Activated CD8-positive, alpha-beta memory T cell treated with anti-CD3 and anti-CD28 coated beads, Interleukin-2, amount 50 U/mL, for 1 hour (primary cell): Measurements from ENCODE around the gene KLHDC3.
"Not testable (repeated sequence)": the region's sequence is repeated elsewhere in the genome, so short reads cannot be mapped to it uniquely, and the experiment has no call there.

Source experiments
- DNase-seq: peaks from one replicate; pipeline ENCODE4 v3.0.0-alpha.2; 2020; ENCODE audit errors: extremely low read depth

Gene KLHDC3

GRCh38 chr6:42988486-42989020, 25.5 kb upstream of the KLHDC3 start:
- no peak for DNase-seq

- no peak for DNase-seq
These were observed 24.1 kb upstream of the KLHDC3 start for GRCh38 chr6:42989923-42990322.

GRCh38 chr6:42993445-42993844, 20.6 kb upstream of the KLHDC3 start:
- no peak for DNase-seq

GRCh38 chr6:42996513-42996912, 17.5 kb upstream of the KLHDC3 start:
- DNase-seq, result no peak

GRCh38 chr6:42998205-42998604, 15.8 kb upstream of the KLHDC3 start:
- not testable (repeated sequence) for DNase-seq

- DNase-seq, result no peak
These were observed 12.2 kb upstream of the KLHDC3 start for GRCh38 chr6:43001843-43002242.

GRCh38 chr6:43005844-43006243, 8.2 kb upstream of the KLHDC3 start:
- DNase-seq, result no peak

GRCh38 chr6:43006251-43006650, 7.8 kb upstream of the KLHDC3 start:
- no peak for DNase-seq

GRCh38 chr6:43007126-43007525, 6.9 kb upstream of the KLHDC3 start:
- DNase-seq, result no peak

GRCh38 chr6:43009124-43009523, 4.9 kb upstream of the KLHDC3 start:
- no peak for DNase-seq

- no peak for DNase-seq
These were observed 2.8 kb upstream of the KLHDC3 start for GRCh38 chr6:43011207-43011606.

- no peak for DNase-seq
These were observed 1.7 kb upstream of the KLHDC3 start for GRCh38 chr6:43012364-43012763.

- DNase-seq, result no peak
These were observed 779 bp upstream of the KLHDC3 start for GRCh38 chr6:43013097-43013842.

GRCh38 chr6:43014434-43014909, 423 bp downstream of the KLHDC3 start:
- DNase-seq, result no peak

- no peak for DNase-seq
These were observed 2.3 kb downstream of the KLHDC3 start for GRCh38 chr6:43016176-43016942.

- no peak for DNase-seq
These were observed 2.9 kb downstream of the KLHDC3 start for GRCh38 chr6:43016943-43017334.

- no peak for DNase-seq
These were observed 5.1 kb downstream of the KLHDC3 start for GRCh38 chr6:43019152-43019551.

- no peak for DNase-seq
These were observed 6.1 kb downstream of the KLHDC3 start for GRCh38 chr6:43020052-43020705.

- DNase-seq, result no peak
These were observed 6.8 kb downstream of the KLHDC3 start for GRCh38 chr6:43020847-43021246.

GRCh38 chr6:43021270-43022047, 7.4 kb downstream of the KLHDC3 start, which contains the start of gene RRP36:
TSS of gene RRP36 (plus strand) at chr6:43021623. CDS start at chr6:43021655, 32 bp downstream.
- no peak for DNase-seq

- no peak for DNase-seq
These were observed 10.4 kb downstream of the KLHDC3 start for GRCh38 chr6:43024436-43024835.
